Activated CD4-positive, alpha-beta T cell treated with anti-CD3 and anti-CD28 coated beads, Interleukin-10, Interleukin-2, amounts not matched to agents 100 ng/mL and 50 ng/mL, durations not matched to agents 16 hours and 8 hours (primary cell): Measurements from ENCODE around the gene TMED4.
"Not testable (repeated sequence)": the region's sequence is repeated elsewhere in the genome, so short reads cannot be mapped to it uniquely, and the experiment has no call there.

Experiments used
- DNase-seq: peaks from one replicate; pipeline ENCODE4 v3.0.0-alpha.2; 2020

The TMED4 gene

DNA sequence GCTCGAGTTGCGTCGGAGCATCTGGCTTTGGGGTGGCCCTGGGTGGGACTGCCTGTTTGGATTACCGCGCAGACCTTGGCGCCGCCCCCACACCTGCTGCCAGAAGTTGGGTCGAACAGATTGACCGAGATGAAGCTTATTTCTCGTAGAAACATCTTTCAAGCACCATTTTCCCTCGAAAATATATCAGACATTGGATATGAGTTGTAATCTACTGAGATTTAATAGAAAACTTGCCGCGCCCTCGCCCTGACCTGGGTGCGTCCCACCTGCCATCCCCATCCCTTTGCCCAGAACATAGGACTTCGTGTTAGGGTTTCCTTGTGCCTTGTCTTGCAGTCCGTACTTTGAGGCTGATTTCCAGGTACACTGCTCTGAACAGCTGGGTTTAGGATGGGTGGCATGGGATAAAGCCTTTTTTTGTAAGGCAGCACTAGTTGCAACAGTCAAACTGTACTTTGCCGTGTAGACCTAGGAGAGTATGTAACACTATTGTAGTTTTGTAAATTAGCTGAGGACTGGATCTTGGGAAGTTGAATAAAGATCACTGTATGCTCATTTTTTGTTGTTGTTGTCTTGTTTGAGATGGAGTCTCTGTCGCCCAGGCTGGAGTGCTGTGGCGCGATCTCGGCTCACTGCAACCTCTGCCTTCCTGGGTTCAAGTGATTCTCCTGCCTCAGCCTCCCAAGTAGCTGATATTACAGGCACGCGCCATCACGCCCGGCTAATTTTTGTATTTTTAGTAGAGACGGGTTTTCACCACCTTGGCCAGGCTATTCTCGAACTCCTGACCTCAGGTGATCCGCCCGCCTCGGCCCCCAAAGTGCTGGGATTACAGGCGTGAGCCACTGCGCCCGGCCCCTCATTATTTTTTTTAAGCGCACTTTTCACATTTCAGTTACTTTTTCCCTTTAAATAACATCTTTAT, 25.4 kb upstream of the TMED4 start:
- no peak for DNase-seq

DNA sequence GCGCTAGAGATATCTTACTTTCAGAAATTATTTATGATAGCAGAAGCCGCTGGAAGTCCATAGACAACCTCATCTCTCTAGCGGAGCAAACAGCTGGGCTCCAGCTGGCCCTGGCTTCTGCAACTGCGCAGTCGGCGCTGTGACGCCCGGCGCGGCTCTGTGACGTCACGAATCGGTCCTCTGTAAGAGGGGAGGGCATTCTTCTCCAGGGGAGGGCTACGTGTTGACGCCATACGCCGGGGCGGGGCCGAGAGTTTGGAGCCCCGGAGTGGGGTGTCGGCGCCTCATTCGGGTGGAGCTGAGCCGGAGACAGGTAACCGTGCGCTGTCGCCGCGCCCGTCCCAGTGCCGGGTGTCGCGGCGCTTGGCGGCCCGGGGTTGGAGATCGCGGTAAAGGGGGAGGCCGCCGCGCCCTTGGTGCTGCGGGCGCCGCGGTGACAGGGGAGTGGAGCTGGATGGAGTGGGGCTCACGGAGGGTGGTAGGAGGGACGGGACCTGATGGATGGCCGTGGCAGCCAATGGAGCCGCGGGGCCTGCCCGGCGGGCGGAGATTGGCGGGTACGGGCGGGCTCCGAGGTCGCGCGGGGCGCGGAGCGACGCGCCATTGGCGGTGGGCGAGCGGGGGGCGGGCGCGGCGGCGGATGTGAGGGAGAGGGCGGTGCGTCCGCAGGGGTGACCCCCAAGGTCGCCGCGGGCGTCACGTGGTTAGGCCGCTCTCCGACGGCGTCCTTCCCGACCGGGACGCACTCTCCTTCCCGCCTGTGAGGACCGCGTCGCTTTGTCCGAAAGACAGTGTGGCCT, 24.5 kb upstream of the TMED4 start, which contains the start of gene OGDH:
OGDH (plus strand) TSS at position 287 of the 800 bp plus-strand sequence. CDS start 17,717 bp downstream, outside the sequence.
- DNase-seq = peak; percentile 99

DNA sequence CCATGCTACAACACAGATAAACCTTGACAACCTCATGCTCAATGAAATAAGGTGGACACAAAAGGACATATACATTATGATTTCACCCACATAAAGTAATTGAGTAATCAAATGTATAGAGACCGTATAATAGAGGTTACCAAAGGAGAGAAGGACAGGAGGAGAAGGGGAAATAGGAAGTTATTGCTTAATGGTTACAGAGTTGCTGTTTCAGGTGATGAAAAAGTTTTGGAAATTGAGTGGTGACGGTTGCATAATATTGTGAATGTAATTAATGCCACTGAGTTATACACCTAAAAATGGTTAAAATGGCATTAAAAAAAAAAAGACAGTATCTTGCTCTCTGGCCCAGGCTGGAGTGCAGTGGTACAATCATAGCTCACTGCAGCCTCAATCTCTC, 22.9 kb upstream of the TMED4 start:
- DNase-seq = no peak

DNA sequence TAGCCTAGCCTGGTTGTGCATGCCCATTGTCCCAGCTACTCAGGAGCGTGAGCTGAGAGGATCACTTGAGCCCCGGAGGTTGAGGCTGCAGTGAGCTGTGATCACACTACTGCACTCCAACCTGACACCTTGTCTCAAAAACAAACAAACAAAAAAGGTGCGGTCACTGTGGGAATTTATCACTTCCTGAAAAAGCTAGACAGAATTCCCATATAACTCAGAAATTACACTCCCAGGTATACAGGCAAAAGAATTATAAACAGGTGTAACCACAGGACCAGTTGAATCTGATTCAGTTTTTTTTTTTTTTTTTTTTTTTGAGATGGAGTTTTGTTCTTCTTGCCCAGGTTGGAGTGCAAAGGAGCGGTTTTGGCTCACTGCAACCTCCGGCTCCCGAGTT, 21.2 kb upstream of the TMED4 start:
- DNase-seq = no peak

DNA sequence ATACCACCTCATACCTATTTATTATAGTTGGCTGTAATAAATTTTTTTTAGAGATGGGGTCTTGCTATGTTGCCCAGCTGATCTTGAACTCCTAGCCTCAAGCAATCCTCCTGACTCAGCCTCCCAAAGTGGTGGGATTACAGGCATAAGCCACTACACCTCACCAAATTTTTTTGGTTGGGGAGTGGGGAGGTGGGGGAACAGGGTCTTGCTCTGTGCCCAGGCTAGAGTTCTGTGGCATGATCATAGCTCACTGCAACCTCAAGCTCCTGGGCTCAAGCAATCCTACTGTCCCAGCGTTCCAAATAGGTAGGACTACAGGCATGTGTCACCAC, 20.5 kb upstream of the TMED4 start:
- DNase-seq = no peak

DNA sequence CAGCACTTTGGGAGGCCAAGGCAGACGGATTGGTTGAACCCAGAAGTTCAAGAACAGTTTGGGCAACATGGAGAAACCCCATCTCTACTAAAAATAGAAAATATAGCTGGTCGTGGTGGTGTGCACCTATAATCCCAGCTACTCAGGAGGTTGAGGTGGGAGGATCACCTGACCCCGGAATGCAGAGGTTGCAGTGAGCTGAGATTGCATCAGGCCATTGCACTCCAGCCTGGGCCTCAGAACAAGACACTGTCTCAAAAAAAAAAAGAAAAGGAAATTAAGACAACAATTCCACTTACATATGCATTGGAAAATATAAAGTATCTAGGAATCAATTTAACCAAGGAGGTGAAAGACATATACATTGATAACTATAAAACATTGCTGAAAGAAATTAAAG, 17.2 kb upstream of the TMED4 start:
- no peak for DNase-seq

DNA sequence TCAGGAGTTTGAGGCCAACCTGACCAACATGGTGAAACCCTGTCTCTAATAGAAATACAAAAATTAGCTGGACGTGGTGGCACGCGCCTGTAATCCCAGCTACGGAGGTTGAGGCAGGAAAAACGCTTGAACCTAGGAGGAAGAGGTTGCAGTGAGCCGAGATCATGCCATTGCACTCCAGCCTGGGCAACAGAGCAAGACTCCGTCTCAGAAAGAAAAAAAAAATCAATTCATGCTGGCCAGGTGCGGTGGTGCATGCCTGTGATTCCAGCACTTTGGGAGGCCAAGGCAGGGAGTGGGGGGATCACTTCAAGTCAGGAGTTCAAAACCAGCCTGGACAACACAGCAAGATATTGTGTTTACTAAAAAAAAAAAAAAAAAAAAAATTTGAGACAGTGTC, 15.2 kb upstream of the TMED4 start:
- DNase-seq = not testable (repeated sequence)

DNA sequence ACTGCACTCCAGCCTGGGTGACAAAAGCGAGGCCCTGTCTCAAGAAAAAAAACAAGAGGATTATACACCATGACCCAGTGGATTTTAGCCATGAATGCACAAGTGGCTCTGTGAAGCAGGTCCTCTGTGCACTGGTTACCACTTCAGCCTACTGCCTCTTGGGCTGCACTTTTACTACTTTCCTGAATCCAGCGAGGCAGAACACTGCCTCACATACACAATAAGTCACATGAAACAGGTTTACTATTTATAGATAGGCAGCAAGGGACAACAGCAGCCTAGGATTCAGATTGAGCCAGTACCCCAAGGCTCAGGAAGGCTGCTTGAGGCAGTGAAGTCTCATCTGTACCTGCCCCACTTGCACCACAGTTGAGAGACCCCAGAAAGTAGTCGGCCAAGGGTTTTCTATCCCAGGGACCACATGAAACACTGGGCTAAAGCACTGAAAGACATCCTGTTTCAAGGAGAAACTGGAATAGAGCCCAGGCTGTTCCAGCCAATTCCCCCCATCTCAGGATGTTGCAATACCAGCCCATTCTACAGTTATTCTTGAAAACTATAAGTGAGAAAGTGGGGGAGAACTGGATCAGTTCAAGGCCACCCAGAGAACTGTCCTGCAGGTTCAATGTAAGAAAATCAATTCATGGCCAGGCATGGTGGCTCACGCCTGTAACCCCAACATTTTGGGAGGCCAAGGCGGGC, 14.1 kb upstream of the TMED4 start:
- DNase-seq = no peak

DNA sequence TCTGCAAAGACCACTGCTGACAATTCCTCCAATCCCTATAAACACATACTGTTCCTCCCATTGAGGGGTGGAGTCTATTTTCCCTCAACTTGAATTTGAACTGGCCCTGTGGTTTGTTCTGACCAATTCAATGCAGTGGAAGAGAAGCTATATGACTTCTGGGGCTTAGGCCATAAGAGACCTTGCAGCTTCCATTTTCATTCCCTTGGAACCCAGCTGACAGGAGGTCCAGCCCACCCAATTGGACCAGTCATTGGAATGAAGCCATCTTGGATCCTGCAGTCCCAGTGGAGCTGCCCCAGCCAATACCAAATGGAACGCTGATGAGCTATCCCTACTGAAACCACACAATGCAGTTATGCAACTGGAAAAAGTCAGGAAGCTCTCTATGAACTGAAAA, 8.9 kb upstream of the TMED4 start:
- DNase-seq = no peak

DNA sequence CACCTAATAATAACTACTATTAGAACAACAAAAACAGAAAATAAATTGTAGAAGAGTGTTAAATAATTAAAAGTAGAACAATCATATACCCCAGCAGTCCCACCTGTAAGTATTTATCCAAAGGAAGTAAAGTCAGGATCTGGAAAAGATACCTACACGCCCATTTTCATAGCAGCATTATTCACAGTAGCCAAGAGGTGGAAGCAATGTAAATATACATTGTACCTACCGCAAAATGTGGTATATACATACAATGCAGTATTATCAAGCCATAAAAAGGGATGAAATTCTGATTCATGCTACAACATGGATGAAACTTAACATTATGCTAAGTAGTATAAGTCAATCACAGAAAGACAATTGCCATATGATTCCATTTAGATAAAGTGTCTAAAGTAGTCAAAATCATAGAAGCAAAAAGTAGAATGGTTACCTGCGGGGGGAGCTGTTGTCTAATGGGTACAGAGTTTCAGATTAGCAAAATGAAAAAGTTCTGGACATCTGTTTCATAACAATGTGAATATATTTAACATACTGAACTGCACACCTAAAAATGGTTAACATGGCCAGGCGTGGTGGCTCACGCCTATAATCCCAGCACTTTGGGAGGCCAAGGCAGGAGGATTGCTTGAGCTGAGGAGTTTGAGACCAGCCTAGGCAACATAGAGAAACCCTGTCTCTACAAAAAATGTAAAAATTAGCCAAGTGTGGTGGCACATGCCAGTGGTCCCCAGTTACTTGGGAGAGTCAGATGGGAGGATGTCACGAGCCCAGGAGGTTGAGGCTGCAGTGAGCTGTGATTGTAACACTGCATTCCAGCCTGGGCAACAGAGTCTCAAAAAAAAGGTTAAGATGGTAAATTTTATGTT, 6.0 kb upstream of the TMED4 start:
- peak; percentile 68 for DNase-seq

DNA sequence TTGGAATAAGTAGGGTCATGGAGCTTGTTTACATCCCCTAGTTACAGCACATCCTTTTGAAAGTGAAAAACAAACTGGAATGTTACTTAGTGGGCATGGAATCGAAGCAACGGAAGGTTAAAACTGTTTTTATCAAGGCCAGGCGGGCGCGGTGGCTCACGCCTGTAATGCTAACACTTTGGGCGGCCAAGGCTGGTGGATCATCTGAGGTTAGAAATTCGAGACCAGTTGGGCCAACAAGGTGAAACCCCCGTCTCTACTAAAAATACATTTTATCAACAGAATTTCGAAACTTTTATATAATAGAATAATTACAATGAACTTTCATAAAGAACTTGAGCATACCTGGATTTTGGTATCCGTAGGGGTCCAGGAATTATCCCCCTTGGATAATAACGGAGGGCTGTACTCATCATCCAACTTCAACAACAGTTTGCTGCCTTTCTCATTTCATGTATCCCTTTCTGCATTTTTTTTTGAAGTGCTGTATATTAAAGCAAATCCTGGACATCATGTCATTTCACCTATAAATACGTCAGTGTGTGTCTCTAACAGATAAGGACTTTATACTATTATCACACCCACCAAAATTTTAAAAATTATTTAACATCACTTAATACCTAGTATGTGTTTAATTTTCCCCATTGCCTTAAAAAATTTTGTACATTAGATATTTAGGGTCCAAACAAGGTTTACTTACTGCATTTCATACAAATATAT, 1.3 kb upstream of the TMED4 start:
- no peak for DNase-seq

DNA sequence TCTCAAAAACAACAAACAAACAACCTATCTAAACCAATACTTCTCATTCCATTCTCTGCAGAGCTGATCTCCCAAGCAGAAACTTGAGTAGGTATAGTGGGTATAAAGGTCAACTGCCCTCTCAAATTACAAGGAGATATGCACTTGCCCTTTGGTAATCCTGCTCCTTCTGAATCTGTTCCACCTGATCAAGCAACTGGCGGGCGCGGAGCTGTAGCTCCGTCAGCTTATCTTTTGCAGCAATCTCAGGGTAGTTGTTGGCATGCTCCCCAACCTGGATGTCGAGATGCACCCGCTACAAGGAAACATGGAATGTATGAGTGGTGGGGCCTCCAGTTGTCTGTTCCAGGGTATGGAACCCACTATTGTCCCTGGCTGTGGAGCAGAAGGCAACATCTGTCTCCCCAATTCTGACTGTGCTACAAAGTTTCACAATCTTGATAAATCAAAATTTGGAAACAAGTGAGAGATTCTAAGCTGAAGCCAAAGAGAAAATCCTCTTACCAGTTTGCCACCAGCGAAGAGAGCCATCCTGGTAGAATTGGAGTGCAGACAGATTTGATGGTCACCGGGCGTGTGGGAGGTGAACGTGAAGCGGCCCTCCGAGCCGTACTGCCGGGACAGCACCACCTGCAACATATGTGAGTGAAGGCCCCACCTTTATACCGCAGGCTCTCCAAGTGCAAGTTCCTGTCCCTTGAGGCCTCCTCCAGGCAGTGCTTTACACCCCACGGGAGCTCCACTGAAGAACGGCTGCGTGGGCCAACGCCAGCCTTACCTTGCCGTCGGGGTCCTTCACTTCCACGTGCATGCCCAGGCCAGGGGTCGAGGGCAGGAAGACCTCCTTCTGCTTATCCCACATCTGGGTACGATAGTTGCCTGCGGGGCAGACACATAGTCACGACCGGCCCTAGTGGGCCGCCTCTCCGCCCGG, 819 bp downstream of the TMED4 start:
- DNase-seq = peak; percentile 62

DNA sequence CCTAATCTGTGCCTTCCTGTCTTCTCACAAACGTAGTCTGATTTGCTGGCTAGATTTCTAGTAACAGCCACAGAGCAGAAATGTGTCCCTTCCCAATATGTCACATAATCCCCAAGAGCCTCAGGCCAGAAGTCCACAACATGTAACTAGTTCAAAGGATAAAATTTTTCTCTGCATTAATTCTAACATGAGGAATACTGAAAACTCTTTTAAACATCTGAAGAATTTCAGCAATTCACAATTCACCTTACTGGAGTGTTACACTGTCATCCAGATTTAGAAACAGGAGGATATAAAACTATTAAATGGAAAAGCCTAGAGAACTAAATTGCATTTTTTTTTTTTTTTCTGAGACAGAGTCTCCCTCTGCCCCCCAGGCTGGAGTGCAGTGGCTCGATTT, 5.8 kb downstream of the TMED4 start:
- no peak for DNase-seq

DNA sequence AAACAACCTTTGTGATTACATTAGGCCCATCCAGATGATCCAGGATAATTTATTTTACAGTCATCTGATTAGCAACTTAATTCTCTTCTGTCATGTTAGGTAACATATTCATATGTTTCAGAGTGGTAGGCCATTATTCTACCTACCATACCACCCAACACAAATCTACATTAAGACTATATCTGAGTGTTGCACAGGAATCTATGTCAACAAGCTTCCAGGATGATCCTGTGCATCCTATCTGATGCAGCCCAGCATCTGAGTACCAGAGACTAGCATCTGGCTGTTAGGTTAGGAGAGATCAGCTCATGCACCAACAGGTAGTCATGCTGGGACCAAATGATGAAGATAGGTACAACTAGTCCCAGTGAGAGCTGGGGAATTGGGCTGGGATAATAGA, 7.0 kb downstream of the TMED4 start:
- no peak for DNase-seq

DNA sequence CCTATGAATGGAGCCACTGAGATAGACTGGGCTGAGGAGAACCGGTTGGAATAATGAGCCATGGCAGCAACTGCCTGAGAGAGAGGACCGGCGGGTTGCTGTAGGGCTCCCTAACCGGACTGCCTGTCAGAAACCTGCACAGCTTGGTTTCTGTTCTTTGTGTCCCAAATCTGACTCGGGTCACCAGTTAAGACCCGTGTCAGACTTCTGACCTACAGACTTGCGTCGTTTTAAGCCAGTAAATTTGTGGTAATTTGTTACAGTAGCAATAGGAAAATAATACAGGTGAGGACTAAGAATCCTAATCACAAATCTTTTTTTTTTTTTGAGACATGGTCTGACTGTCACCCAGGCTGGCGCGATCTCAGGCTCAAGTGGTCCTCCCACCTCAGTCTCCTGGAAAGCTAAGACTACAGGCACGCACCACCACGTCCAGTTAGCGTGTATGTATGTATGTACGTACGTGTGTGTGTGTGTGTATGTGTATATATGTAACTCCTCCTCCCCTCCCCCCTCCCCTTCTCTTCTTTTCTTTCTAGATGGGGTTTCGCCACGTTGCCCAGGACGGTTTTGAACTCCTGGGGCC, 7.7 kb downstream of the TMED4 start:
- DNase-seq = no peak

DNA sequence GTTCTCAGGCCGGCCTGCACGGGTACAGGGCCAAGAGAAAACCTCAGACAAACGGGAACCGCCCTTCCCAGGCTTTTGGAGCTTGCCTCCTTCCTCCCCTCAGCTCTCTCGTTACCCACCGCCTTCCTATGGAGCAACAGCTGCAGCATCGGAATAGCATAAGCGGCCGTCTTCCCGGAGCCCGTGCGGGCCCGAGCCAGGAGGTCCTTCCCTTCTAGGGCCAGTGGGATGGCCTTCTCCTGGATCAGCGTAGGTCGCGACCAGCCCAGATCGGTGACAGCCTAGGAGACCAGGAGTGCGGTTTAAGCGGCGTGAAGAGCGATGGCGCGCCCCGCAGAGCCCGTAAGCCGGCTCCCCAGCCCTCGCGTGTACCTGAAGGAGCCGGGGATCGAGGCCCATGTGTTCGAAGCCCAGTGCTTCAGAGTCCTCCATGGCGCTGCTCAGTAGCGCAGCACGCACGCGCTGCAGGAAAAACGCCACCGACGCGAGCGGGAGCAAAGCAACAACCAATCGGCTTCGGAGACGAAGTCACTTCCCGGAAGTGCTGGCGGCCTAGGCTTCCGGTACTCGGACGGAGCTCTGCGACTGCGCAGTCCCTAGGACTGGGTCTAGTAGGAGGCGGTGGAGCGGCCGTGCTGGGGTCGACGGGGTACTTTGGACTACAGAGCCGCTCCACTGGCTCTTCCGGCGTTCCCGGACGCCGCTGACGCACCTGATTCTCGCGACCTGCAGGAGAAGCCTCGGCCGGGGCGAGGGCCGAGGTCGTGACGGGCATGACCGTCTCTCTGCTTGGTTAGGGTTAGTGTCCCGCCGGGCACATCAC, 8.4 kb downstream of the TMED4 start, which contains the start of gene DDX56:
DDX56 (minus strand) TSS at position 445 of the 823 bp plus-strand sequence; CDS start at position 432, 13 bp downstream.
- DNase-seq = peak; percentile 97

DNA sequence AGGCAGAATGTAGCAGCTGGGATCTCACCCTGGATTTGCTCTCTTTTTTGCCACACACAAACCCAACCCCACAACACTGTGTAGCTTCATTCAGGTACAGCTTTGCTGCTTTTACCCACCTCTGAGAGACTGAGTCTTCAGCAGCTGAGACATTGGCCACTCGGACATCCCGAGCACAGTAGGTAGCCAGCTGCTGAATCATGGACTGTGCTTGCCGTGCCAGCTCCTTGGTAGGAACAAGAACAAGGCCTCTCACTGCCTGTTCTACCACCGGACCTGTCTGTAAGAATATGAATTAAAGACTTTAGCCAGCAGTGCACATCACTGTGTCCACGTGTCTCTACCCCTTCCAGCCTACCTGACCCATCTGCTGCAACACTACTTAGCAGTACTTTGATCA, 9.3 kb downstream of the TMED4 start:
- no peak for DNase-seq

DNA sequence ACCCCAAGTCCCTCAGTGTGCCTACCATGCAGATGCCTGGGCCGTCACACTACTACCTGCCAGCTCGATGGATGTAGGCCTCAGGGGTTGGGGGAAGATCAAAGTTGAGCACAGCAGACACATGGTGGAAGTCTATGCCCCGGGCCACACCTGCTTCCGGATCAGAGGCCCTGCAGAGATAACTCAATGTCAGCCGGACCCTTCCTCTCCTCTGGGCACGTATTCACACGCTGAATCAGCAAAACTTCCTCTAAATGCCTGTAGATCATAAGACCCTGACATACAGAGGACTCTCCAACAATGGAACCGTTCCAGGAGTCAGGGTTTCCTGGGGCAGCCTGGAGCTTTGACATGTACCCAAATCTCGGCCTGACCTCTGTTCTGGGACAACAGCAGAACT, 12.1 kb downstream of the TMED4 start:
- no peak for DNase-seq
